ENCODE data around the gene GJD3.
"Not testable (repeated sequence)": the region's sequence is repeated elsewhere in the genome, so short reads cannot be mapped to it uniquely, and the experiment has no call there.

The GJD3 gene

GRCh38 chr17:40367728-40368127 lies 3.2 kb upstream of the GJD3 start:
- DNase-seq (ENCODE audit: low read depth), result not testable (repeated sequence)

GRCh38 chr17:40366861-40367518 lies 2.5 kb upstream of the GJD3 start:
- no peak for DNase-seq (ENCODE audit: low read depth)

GRCh38 chr17:40366076-40366860 lies 1.7 kb upstream of the GJD3 start:
- DNase-seq (ENCODE audit: low read depth), result no peak

GRCh38 chr17:40364906-40365305 lies 369 bp upstream of the GJD3 start:
- DNase-seq (ENCODE audit: low read depth), result no peak

GRCh38 chr17:40363111-40363827 lies 1.3 kb downstream of the GJD3 start:
- DNase-seq (ENCODE audit: low read depth), result no peak

- DNase-seq (ENCODE audit: low read depth), result no peak
Observed at GRCh38 chr17:40362696-40363110, 1.8 kb downstream of the GJD3 start.

- no peak for DNase-seq (ENCODE audit: low read depth)
Observed at GRCh38 chr17:40361925-40362695, 2.4 kb downstream of the GJD3 start.

- DNase-seq (ENCODE audit: low read depth), result no peak
Observed at GRCh38 chr17:40361063-40361924, 3.2 kb downstream of the GJD3 start.

GRCh38 chr17:40360091-40360490 lies 4.4 kb downstream of the GJD3 start:
- no peak for DNase-seq (ENCODE audit: low read depth)

GRCh38 chr17:40358323-40359038 lies 6.1 kb downstream of the GJD3 start:
- no peak for DNase-seq (ENCODE audit: low read depth)

- no peak for DNase-seq (ENCODE audit: low read depth)
Observed at GRCh38 chr17:40356990-40357881, 7.3 kb downstream of the GJD3 start.

- no peak for DNase-seq (ENCODE audit: low read depth)
Observed at GRCh38 chr17:40355804-40356758, 8.5 kb downstream of the GJD3 start.

- DNase-seq (ENCODE audit: low read depth), result no peak
Observed at GRCh38 chr17:40355123-40355803, 9.3 kb downstream of the GJD3 start.

- DNase-seq (ENCODE audit: low read depth), result no peak
Observed at GRCh38 chr17:40354221-40355122, 10.1 kb downstream of the GJD3 start.

- no peak for DNase-seq (ENCODE audit: low read depth)
Observed at GRCh38 chr17:40352779-40353394, 11.7 kb downstream of the GJD3 start.

- DNase-seq (ENCODE audit: low read depth), result no peak
Observed at GRCh38 chr17:40352237-40352778, 12.2 kb downstream of the GJD3 start.
